Right lobe of liver (tissue), 6 donors: ENCODE measurements around the gene FAM3A. TPM values are rescaled to one million over a fixed set of nuclear protein-coding genes. Genes with fewer than 3 reads are reported as not detected.
A peak's percentile ranks its signal among the peaks of the same experiment; 100 is the strongest.
"Not testable (repeated sequence)": the region's sequence is repeated elsewhere in the genome, so short reads cannot be mapped to it uniquely, and the experiment has no call there.

Source experiments
- ATAC-seq, 4 donors: fragments of 200-7000 bp; cut with Tn5 transposase; one replicate each; pipeline ENCODE4 v1.9.1; 2020; ENCODE audit warnings: mild to moderate bottlenecking in 4 of 4, moderate library complexity in 4 of 4
- DNase-seq, 3 donors: peaks; one replicate each; pipeline ENCODE4 v3.0.0-alpha.2; 2020
- H3K27ac ChIP-seq, 3 donors: fragments of 200-600 bp; one replicate each; pipeline ENCODE4 v1.8.0; 2022
- H3K27me3 ChIP-seq, 2 donors: fragments of 200-600 bp; one replicate each; pipeline ENCODE4 v1.8.0; 2022
- H3K36me3 ChIP-seq, 4 donors: fragments of 200-600 bp; sonication (generic) in 1 of 4; one replicate each; pipeline versions ENCODE4 v1.5.1 to v1.8.0; 2017 to 2022; ENCODE audit warnings: control low read depth in 1 of 4
- H3K4me1 ChIP-seq, 4 donors: fragments of 200-600 bp; sonication (generic) in 1 of 4; one replicate each; pipeline versions ENCODE4 v1.5.1 to v1.8.0; 2017 to 2022; ENCODE audit warnings: control low read depth in 1 of 4
- H3K4me3 ChIP-seq, 3 donors: fragments of 200-600 bp; one replicate each; pipeline ENCODE4 v1.8.0; 2022
- H3K9me3 ChIP-seq, 4 donors: fragments of 200-600 bp; sonication (generic) in 1 of 4; one replicate each; pipeline versions ENCODE4 v1.5.1 to v1.8.0; 2017 to 2022; ENCODE audit warnings: control low read depth in 1 of 4
- POLR2A ChIP-seq: fragments of 450-650 bp; IDR thresholded peaks from one replicate; pipeline ENCODE4 v1.6.1; 2017; ENCODE audit warnings: antibody characterized with exemption, mild to moderate bottlenecking
- WGBS: methylation state at CpG from one replicate; pipeline ENCODE4 v1.1.6; 2018; ENCODE audit warnings: low coverage, low lambda C conversion rate; ENCODE audit not compliant: insufficient coverage; ENCODE audit errors: missing lambda C conversion rate; 5-methylcytosine and 5-hydroxymethylcytosine counted together
- intact Hi-C, 2 donors: fragments of 100-400 bp; cut with DNase I; formaldehyde crosslinking; loops; one replicate each; pipeline versions ENCODE4 v1.11.2 to v1.14.1; 2022
- total RNA-seq, 6 experiments: library from RNA; depleted of rRNA in 2 of 6; stranded (reverse); fragments of >200 nt in 2 of 6; fragmentation: NEBNext Ultra II Directional in 3 of 6; extraction: Animal tissue kit (Norgen Biotek cat#: 25700) in 3 of 6; gene quantifications; one replicate each; pipeline versions ENCODE4 v1.1.0 to v1.2.4, GENCODE V29; 2016 to 2023
- TF ChIP-seq, protein P1 (sequence below), 4 donors: fragments of 200-600 bp in 3 of 4; fragments of 450-650 bp in 1 of 4; IDR thresholded peaks; one replicate each; pipeline versions ENCODE4 v1.5.1 to v1.8.0; 2016 to 2022; ENCODE audit warnings: antibody characterized with exemption in 4 of 4, mild to moderate bottlenecking in 2 of 4
- donor health status: DM: no; HTN: yes; CAD: no.
- donor health status: DM: no; HTN: no; CAD: no.
- donor health status: DM: no; HTN: no; CAD: no.
- donor health status: DM: no; HTN: yes; CAD: no.
- donor health status: DM: no; HTN: yes; CAD: no.

Gene FAM3A
- total RNA-seq, 6 experiments from 2014 or later: 23.5 to 44.2 (median 34.9) TPM

DNA sequence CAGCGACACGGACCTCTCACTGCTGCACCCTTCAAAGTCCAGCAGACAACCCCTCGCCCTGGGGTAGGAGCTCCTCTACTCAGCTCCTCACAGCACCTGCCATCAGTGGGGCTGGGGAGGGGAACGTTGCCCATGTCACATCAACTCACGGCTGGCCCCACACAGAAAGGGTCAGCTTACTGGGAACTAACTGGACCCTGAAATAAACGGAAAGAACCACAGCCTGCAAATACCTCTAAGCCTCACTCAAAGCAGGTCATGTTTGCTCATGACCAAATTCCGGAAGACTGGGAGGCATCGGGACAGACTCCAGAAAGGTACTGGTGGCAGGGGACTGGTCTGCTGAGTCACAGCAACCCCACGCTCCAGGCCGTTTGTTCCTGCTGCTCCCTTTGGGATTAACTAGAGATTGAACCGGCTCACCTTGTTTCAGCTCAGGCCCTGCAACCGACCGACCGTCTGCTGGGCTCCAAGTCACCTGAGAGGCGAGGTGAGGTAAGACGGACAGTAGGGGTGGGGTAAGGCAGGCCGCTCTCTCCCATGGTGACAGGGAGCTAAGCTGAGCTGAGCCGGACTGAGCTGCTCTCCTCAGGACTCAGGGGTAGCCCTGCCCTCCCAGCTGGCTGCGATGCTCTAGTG is 25.0 kb upstream of the FAM3A start:
- DNase-seq (peak; percentile 65 to 70 (median 68)), ATAC-seq (peak; percentile 56 to 72 (median 62))
- Histone ChIP-seq H3K9me3 (no peaks in the 10 kb centered on the region), H3K27me3 (no peaks in the 10 kb centered on the region), H3K4me3 (peak overlapping the region; percentile 33 to 54 (median 47)), H3K36me3 (no peaks in the 10 kb centered on the region), H3K27ac (peak overlapping the region; percentile 47 to 75 (median 70)), H3K4me1 (peaks cover 0 to 26% (median 0%) of the 10 kb centered on the region in 4 donors)
- 48% methylated on average over 8 of the region's 19 CpGs for WGBS
- TF ChIP-seq, protein P1, sequence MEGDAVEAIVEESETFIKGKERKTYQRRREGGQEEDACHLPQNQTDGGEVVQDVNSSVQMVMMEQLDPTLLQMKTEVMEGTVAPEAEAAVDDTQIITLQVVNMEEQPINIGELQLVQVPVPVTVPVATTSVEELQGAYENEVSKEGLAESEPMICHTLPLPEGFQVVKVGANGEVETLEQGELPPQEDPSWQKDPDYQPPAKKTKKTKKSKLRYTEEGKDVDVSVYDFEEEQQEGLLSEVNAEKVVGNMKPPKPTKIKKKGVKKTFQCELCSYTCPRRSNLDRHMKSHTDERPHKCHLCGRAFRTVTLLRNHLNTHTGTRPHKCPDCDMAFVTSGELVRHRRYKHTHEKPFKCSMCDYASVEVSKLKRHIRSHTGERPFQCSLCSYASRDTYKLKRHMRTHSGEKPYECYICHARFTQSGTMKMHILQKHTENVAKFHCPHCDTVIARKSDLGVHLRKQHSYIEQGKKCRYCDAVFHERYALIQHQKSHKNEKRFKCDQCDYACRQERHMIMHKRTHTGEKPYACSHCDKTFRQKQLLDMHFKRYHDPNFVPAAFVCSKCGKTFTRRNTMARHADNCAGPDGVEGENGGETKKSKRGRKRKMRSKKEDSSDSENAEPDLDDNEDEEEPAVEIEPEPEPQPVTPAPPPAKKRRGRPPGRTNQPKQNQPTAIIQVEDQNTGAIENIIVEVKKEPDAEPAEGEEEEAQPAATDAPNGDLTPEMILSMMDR (IDR thresholded peaks at IDR 0.05): no peak
- peak; percentile 73 for TF ChIP-seq POLR2A
- intact Hi-C loops: no loop called here

GRCh38 chrX:154540365-154540764 is 24.3 kb upstream of the FAM3A start:
- H3K36me3 ChIP-seq, ATAC-seq, H3K9me3 ChIP-seq, H3K27me3 ChIP-seq, intact Hi-C loops, DNase-seq: not testable (repeated sequence)
- WGBS: 62% methylated on average over 7 of the region's 7 CpGs
- peak overlapping the region in 2 of 3 donors; percentile 70 to 75 for H3K27ac ChIP-seq
- H3K4me3 ChIP-seq: peak overlapping the region; percentile 33 to 54 (median 47)
- peaks cover 0 to 20% (median 0%) of the 10 kb centered on the region in 4 donors for H3K4me1 ChIP-seq

- no peak overlapping the region for H3K27ac ChIP-seq
- no peak for TF ChIP-seq POLR2A
- TF ChIP-seq, protein P1 (IDR thresholded peaks at IDR 0.05): no peak
- no peak overlapping the region for H3K4me3 ChIP-seq
- intact Hi-C loops: no loop called here
- WGBS: 58% methylated on average over 7 of the region's 8 CpGs
- DNase-seq (no peak), ATAC-seq (no peak)
- no peaks in the 10 kb centered on the region for H3K36me3 ChIP-seq
- peaks cover 0 to 13% (median 0%) of the 10 kb centered on the region in 4 donors for H3K4me1 ChIP-seq
- no peaks in the 10 kb centered on the region for H3K9me3 ChIP-seq
- no peaks in the 10 kb centered on the region for H3K27me3 ChIP-seq
Measured at GRCh38 chrX:154539077-154539476, 23.0 kb upstream of the FAM3A start.

DNA sequence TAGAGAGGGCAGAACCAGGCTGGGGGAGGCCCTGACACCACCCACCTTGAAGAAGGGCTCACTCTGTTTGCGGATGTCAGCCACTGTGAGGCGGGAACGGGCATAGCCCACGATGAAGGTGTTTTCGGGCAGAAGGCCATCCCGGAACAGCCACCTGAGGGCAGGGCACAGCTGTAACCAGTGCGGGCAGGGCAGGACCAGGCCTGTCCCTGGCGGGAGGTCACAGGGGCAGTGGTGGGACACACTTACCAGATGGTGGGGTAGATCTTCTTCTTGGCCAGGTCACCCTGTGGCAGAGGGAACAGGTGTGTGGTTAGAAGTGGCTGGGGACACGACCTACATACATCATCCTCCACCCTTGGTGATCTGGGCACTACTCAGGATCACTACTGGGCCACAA is 19.9 kb upstream of the FAM3A start:
- H3K36me3 ChIP-seq: no peaks in the 10 kb centered on the region
- peaks cover 0 to 9% (median 0%) of the 10 kb centered on the region in 4 donors for H3K4me1 ChIP-seq
- intact Hi-C loops: no loop called here
- H3K27me3 ChIP-seq: no peaks in the 10 kb centered on the region
- WGBS: no CpG with 5 or more reads among the region's 9 CpGs
- no peak for TF ChIP-seq POLR2A
- TF ChIP-seq, protein P1 (IDR thresholded peaks at IDR 0.05): no peak
- H3K4me3 ChIP-seq: no peak overlapping the region
- H3K27ac ChIP-seq: no peak overlapping the region
- ATAC-seq: no peak
- no peak for DNase-seq
- H3K9me3 ChIP-seq: no peaks in the 10 kb centered on the region

- peak; percentile 97 to 100 (median 98) for ATAC-seq
- Histone ChIP-seq H3K27me3 (no peaks in the 10 kb centered on the region), H3K36me3 (no peaks in the 10 kb centered on the region), H3K4me3 (no peak overlapping the region), H3K9me3 (no peaks in the 10 kb centered on the region), H3K4me1 (peaks cover 0 to 5% (median 0%) of the 10 kb centered on the region in 4 donors), H3K27ac (no peak overlapping the region)
- 5% methylated on average over 4 of the region's 34 CpGs for WGBS
- TF ChIP-seq, protein P1 (IDR thresholded peaks at IDR 0.05): peak; percentile 100
- no peak for TF ChIP-seq POLR2A
- peak; percentile 87 to 96 (median 93) for DNase-seq
- intact Hi-C loops: loop anchor here in 1 of 2 donors (5.0 kb wide), 1 partner anchor 132 kb away; no protein-coding TSS in a partner anchor
Measured at GRCh38 chrX:154534526-154535322, 18.7 kb upstream of the FAM3A start.
